Ramos (cell line): ENCODE data around the gene ZBTB8OS.

Experiments
- in situ Hi-C: fragments of 300-500 bp; cut with MboI; formaldehyde crosslinking; loops from one replicate; pipeline ENCODE4 v1.14.3; 2022; ENCODE audit warnings: low sequenced_read_pairs; ENCODE audit not compliant: unreplicated experiment

The ZBTB8OS gene

DNA sequence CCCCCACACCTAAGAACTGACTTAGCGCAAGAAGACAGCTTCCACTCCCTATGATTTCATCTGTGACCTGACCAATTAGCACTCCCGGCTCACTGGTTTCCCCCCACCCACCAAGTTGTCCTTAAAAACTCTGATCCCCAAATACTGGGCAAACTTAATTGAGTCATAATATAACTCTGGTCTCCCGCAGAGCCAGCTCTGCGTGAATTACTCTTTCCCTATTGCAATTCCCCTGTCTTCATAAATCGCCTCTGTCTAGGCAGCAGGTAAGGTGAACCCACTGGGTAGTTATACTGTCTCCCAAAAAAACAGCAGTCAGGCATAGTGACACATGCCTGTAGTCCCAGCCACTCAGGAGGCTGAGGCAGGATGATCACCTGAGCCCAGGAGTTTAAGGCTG, 36.9 kb downstream of the ZBTB8OS start:
- in situ Hi-C loops = no loop called here

DNA sequence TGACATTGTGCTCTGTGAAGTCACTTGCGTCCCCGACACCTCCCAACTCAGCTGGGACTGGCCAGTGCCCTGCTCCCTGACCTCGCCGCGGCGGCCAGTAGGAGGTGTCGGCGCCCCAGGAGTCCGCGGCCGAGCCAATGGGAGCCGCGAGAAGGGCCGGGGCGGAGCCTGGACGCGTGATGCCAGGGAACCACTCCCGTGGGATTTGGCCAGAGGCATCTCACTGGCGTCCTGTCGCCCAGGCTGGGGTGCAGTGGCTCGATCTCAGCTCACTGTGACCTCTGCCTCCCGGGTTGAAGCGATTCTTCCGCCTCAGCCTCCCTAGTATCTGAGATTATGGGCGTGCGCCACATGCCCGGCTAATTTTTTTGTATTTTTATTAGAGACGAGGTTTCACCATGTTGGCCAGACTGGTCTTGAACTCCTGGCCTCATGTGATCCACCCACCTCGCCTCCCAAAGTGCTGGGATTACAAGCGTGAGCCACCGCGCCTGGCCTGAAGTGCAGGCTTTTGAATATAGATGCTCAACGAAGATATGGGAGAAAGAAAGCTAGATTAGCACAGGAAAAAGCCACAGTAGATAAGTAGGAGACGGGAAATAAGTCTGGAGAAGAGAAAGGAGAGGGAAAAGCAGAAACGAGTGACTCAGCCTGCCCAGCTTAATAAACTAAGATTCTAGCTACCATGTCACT, 38.0 kb downstream of the ZBTB8OS start:
- in situ Hi-C loops = no loop called here

DNA sequence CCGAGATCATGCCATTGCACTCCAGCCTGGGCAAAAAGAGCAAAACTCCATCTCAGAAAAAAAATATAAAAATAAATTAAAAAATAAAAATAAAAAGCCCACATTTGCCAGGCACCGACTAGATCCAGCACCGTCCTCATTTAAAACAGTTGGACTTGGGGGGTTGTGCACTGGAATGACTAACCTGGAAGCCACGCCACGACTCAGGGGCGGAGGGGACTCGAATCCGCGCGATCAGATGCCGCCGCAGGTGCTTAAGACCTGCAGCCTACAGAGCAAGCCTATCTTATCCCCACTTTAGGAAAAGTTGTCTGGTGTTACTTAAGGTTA, 38.5 kb downstream of the ZBTB8OS start:
- in situ Hi-C loops = no loop called here

- in situ Hi-C loops = no loop called here
These were observed 41.2 kb downstream of the ZBTB8OS start for GRCh38 chr1:32609180-32609579.

GRCh38 chr1:32606565-32607371, 43.6 kb downstream of the ZBTB8OS start:
- in situ Hi-C loops = no loop called here

DNA sequence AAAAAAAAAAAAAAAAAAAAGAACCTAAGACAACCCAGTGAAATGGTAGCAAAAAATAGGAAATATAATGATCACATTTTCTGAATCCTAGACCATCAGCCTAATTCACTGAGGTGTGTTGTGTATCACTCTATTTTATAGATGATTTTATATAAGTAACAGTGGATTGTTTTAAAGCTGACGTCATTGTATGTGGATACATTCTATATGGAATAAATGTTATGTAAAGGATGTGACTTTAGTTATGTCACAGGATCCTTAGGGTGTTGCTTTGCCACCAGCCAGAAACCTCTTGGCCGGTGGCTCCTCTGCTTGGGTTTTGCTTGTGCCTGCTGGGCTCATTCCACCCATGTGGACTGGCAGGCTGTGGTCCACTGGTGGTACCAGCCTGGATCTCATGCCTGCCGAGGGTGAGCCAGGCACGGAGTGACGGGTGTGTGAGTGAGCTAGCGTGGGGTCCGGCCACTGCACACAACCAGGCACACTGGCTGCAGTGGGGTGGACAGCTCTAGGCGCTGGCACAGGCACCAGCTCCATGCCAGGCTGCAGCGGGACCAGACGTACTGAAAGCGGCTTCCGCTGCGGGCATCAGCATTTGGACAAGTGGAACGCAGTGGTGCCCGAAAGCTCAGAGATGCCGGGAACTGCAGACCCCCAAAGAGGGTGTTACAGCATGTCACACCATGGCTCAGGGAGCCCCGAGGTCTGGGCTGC, 44.5 kb downstream of the ZBTB8OS start:
- in situ Hi-C loops = no loop called here

- in situ Hi-C loops = no loop called here
These were observed 50.3 kb downstream of the ZBTB8OS start for GRCh38 chr1:32600034-32600433.

GRCh38 chr1:32592943-32593342, 57.4 kb downstream of the ZBTB8OS start:
- in situ Hi-C loops = no loop called here

DNA sequence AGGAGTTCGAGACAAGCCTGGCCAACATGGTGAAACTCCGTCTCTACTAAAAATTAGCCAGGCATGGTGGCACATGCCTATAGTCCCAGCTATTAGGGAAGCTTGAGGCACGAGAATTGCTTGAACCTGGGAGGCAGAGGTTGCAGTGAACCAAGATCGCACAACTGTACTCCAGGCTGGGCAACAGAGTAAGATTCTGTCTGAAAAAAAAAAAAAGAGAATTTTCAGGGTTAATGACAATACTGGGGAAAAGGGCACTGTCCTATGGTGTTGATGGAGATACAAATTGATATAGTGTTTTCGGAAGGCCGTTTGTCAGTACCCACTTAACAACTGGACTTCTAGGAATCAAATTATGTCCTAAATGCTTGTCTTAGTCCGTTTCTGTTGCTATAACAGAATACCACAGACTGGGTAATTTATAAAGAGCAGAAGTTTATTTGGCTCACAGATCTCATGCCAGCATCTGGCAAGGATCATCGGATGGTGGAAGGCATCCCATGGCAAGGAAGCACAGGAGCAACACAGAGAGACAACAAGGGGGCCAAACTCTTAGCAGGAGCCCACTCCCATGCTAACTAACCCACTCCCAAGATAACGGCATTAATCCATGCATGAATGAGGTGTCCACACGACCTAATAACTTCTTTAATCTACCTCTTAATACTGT, 69.9 kb downstream of the ZBTB8OS start:
- in situ Hi-C loops = no loop called here
